HUDEP-2 (cell line): Measurements from ENCODE around the gene HOXC11.

Source experiments
- DNase-seq, 76 experiments: peaks; one replicate each; lab custom pipeline; 2025; ENCODE audit not compliant: unreplicated experiment in 76 of 76; lab: John Stamatoyannopoulos, UW

HOXC11 gene

GRCh38 chr12:53983568-53983949, 10.6 kb downstream of the HOXC11 start:
- no peak for DNase-seq

DNA sequence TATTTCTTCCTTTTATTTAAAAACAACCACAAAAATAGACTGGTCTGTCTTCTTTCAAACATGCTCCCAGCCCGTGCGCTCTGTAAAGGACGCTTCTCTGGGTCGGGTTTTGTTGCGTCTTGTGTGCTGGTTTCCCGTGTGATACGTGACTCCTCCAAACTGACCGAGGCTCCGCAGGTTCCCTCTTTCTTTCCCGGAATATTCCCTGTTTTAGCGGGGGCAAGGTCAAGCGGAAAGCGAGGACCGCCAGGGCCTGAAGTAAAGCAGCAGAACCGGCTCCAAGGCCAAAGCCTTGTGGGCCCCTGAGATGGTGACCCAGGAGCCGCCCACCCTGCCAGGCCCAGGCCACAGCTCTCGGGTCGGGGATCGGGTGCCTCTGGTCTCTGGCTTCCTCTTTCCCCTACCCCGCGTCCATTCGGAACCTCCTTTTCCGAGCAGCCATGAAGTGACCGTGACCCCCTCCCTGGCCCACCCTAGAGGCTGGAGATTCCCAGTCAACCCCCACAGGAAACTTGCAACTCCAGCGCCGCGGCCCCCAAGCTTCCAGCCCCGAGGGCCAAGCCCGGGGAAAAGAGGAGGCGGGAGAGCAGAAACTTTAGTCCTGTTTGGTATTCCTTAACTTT, 11.1 kb downstream of the HOXC11 start:
- no peak for DNase-seq

GRCh38 chr12:53984901-53985691, 12.2 kb downstream of the HOXC11 start, which contains the start of gene HOXC10:
Gene HOXC10, plus strand, starts transcription at chr12:53985146. Its CDS starts 114 bp downstream, at chr12:53985260.
- DNase-seq: peak in 72 of 76 experiments; percentile 23 to 90 (median 74)

DNA sequence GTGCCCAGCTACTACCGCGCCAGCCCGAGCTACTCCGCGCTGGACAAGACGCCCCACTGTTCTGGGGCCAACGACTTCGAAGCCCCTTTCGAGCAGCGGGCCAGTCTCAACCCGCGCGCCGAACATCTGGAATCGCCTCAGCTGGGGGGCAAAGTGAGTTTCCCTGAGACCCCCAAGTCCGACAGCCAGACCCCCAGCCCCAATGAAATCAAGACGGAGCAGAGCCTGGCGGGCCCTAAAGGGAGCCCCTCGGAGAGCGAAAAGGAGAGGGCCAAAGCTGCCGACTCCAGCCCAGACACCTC, 12.7 kb downstream of the HOXC11 start:
- no peak for DNase-seq

DNA sequence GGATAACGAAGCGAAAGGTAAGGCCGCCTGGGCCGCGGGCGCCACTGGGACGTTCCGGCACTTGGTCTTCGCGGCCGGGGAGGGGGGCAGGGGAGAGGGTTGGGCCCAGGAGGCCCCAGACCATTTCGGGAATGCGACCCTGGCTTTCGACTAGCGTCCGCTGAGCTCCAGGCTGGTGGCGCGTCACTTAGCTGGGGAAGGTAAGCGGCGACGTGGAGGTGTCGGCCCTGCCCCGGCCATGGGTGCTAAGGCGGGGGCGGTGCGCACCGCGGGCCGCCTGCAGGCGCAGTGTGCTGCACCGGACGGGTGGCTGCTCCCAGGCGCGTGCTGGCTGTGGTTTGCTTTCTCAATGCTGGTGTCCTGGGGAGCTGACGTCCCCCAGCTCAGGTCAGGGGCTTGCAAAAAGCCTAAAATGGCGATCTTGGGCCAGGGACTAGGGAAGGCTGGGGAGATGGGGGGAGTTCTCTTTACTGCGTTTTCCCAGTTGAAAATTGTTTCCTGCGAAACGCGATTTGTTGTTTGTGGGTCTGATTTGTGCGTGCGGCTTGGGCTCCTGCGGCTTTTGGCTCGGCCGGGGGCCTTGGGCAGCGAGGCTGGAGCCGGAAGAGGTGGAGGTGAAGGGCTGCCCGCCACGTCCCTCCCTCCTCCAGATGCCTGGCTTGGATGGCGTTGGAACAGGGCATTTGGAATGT, 13.2 kb downstream of the HOXC11 start:
- DNase-seq: peak in 2 of 76 experiments; percentile 16 to 19

DNA sequence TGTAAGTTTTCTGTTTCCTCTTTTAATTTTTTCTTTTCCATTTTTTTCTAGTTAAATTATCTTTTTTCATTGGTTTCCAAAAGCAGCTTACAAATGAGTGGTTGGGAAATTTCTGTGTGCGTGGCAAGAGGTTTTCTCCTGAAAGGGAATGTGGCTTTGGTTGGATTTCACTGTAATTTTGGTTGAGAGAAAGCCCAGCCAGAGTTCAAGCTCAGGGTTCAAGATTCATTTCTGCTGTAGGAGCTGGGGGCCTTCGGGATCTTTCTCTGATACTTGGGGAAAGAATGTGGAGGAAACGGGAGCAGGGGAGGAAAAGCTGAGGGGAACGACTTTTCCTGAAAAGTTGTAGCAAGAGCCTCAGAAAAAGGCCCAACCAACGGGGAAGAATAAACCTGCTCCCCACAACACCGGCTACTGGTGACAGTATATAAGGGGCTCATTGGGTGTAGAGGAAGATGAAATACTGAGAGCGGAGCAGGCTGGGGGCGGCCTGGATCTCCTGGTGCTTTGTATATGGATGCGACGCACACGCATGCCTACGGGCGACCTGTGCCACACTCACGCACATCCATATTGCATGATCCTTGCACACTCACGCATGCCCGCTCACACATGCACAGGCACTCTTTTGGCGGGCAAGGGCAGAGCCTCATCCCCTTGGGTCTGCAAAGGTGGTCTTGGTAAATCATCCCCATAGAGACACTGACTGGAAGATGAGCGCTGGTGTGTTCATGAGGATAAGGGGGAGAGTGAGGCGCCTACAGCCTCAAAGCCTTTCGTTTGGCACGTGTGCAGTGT, 14.0 kb downstream of the HOXC11 start:
- DNase-seq: no peak

DNA sequence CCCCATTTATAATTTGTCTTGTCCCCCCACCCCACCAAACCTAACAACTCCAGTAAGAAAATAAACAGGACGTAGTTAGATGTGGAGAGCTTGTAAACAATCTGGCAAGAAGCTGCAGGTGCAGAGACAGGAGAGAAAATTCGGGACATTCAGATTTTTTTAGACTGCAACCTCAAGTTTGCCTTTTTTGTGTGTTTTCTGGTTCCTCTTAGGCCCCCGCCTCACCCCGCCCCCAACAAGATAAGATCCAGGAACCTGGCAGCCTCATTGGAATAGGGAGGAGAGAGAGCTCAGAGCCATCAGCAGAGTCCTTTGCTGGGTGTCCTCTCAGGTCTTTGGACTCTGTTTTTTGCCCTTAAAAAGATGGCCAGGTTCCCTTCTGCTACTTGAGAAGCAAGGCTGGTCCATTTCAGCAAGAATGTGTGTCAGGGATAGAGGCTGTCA, 14.9 kb downstream of the HOXC11 start:
- DNase-seq: no peak

DNA sequence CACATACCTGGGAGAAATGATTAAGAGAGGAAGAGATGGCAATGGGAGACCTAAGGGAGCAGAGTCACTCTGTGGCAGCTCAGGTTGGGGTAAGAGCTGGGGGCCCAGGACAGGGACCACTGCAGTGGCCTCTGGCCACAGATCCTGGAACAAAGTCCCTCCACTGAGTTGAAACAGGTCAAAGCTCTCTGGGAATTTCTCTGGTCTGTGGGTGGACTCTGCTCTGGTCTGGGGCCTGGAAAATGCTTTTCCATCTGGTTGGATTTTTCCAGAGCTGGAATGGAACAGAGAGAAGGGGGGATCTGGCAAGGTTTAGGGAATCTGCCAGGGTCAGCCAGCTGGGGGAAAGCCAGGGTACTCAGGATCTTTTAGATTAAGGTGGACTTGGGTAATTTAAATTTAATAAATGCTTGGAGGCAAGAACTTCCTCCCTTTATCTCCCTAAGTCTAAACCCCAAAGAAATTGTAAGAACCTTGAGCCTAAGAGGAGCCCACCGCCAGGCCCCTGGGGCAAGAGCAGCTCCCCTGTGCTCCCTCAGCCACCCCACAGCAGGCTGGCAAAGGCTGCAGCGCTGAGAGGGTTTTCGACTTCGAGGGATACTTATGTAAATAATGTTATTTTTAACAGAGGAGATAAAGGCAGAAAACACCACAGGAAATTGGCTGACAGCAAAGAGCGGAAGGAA, 15.8 kb downstream of the HOXC11 start:
- DNase-seq: no peak

DNA sequence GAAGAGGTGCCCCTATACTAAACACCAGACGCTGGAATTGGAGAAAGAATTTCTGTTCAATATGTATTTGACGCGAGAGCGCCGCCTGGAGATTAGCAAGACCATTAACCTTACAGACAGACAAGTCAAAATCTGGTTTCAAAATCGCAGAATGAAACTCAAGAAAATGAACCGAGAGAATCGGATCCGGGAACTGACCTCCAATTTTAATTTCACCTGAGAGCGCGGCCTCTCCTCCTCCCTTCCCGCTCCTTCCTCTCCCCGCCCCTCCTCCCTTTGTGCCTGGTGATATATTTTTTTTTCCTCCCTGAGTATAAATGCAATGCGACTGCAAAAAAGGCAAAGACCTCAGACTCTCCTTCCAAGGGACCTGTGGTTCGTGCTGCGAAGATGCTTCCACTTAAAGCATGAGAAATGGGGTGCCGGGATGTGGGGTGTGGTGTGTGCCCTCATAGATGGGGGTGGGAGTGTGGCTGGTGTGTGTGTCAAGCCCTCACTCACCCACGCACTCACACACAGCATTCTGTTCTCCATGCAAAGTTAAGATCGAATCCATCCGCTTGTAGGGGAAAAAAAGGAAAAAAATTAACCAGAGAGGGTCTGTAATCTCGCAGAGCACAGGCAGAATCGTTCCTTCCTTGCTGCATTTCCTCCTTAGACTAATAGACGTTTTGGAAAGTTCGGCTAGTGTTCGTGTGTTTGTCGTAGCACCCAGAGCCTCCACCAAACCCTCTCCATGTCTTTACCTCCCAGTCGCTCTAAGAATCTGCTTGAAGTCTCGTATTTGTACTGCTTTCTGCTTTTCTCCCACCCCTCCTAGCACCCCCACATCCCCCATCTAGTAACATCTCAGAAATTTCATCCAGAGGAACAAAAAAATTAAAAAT, 16.5 kb downstream of the HOXC11 start:
- peak in 21 of 76 experiments; percentile 3 to 40 (median 17) for DNase-seq

GRCh38 chr12:53990311-53991076, 17.6 kb downstream of the HOXC11 start:
- no peak for DNase-seq

- DNase-seq: no peak
These were observed 18.1 kb downstream of the HOXC11 start for GRCh38 chr12:53991077-53991460.

DNA sequence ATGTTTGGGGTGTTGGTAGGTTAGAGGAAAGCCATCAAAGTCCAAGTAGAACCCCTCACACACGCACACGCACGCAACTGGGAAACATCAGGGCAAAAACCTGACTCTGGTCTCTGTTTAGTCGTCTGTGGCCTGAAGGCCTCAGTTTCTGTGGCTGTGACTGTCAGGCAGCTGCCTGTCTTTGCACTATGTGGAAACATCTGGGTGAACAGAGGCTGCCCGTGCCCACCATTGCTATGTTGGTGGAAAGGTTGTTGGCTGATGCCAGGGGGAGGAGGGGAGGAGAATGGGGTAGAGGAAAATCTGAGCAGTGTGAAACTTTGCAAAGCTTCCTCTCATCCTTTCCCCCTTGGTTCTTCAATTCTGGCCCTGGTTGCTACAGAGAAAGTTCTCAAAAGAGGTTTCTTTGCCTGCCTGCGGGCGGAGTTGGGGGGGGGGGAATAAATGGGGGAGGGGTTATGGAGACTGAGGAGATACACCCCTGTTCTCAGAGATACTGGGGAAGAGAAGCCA, 19.5 kb downstream of the HOXC11 start:
- DNase-seq: no peak

GRCh38 chr12:53993162-53994008, 20.5 kb downstream of the HOXC11 start:
- no peak for DNase-seq

GRCh38 chr12:53994009-53994263, 21.0 kb downstream of the HOXC11 start:
- no peak for DNase-seq

DNA sequence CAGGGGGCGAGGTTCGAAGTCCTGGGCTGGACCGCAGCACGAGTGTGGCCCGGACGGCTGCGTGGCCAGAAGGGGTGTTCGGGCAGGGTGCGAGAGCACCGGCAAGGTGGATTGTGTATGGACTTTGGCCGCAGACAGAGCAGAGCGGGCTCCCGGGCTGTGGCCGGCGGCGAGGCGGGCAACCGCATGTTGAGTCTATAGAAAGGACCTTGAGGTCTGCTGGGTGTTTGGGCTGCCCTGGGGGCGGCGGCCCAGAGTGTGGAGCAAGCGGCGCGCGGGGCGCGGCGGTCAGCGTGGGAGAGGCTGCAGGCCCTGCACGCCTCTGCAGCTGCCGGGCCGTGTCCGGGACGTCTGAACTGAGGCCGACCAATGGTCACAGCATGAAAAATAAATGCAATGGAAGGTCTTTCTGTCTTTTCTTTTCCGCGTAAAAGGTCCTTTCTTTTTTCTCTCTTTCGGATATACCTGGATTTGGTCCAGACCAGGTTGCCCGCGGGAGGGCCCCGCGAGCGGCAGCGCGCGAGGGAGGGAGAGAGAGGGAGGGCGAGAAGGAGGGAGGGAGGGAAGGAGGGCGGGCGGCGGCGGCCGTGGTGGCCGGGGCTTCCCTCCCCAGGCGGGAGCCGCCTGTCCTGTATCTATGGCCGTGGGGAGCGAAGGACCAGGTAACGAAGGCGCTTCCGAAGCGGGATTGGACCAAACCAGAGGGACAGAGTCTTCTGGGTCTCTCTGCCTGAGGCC, 21.5 kb downstream of the HOXC11 start:
- no peak for DNase-seq

DNA sequence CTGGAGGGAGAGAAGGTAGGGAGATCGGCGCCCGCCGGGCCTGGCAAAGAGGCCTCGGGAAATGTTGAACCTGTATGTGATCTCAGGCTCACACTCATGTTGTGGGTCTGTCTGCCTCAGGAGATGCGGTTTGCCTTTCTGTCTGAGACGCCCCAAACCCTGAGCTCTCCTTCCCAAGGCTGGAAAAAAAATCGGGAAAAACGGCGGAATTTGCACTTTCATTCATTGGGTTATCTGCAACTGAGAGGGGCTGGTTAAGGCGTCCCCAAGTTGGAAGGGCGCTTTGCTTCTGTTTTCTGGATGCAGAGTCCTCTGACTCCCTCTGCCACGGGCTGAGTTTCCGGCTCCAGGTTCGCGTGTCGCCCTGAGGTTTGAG, 22.1 kb downstream of the HOXC11 start:
- no peak for DNase-seq
